NCI-H1436 treated with DMSO at 0.1 percent for 48 hours (cell line): ENCODE results near the gene SLC25A27.

Experiments
- DNase-seq: peaks from one replicate; lab custom pipeline; 2025; lab: John Stamatoyannopoulos, UW

SLC25A27 gene

GRCh38 chr6:46651006-46651405 is 1.8 kb upstream of the SLC25A27 start:
- DNase-seq, result no peak

GRCh38 chr6:46651816-46652215 is 959 bp upstream of the SLC25A27 start:
- DNase-seq, result no peak

GRCh38 chr6:46652232-46652602 is 558 bp upstream of the SLC25A27 start:
- DNase-seq, result no peak

GRCh38 chr6:46653439-46654195 is 842 bp downstream of the SLC25A27 start:
- no peak for DNase-seq

GRCh38 chr6:46655803-46656202 is 3.0 kb downstream of the SLC25A27 start:
- DNase-seq, result no peak

GRCh38 chr6:46657642-46658041 is 4.9 kb downstream of the SLC25A27 start:
- DNase-seq, result no peak

GRCh38 chr6:46661483-46661882 is 8.7 kb downstream of the SLC25A27 start:
- no peak for DNase-seq

GRCh38 chr6:46667377-46667776 is 14.6 kb downstream of the SLC25A27 start:
- DNase-seq, result no peak

GRCh38 chr6:46674410-46674809 is 21.6 kb downstream of the SLC25A27 start:
- DNase-seq, result no peak

- DNase-seq, result no peak
These were observed 24.0 kb downstream of the SLC25A27 start for GRCh38 chr6:46676604-46677313.

- peak; percentile 11 for DNase-seq
These were observed 24.5 kb downstream of the SLC25A27 start for GRCh38 chr6:46677314-46677654.

GRCh38 chr6:46684771-46685170 is 32.0 kb downstream of the SLC25A27 start:
- no peak for DNase-seq

- DNase-seq, result no peak
These were observed 34.9 kb downstream of the SLC25A27 start, which contains the start of gene TDRD6 for GRCh38 chr6:46687619-46688097. TDRD6 (plus strand) TSS chr6:46687885; CDS start chr6:46688129, 244 bp downstream.

- no peak for DNase-seq
These were observed 35.6 kb downstream of the SLC25A27 start for GRCh38 chr6:46688117-46688965.

- no peak for DNase-seq
These were observed 36.2 kb downstream of the SLC25A27 start for GRCh38 chr6:46688966-46689335.

GRCh38 chr6:46689657-46690056 is 36.9 kb downstream of the SLC25A27 start:
- no peak for DNase-seq

GRCh38 chr6:46690141-46690755 is 37.5 kb downstream of the SLC25A27 start:
- no peak for DNase-seq

GRCh38 chr6:46690911-46691451 is 38.2 kb downstream of the SLC25A27 start:
- DNase-seq, result no peak

- no peak for DNase-seq
These were observed 47.2 kb downstream of the SLC25A27 start for GRCh38 chr6:46699970-46700369.

- no peak for DNase-seq
These were observed 51.8 kb downstream of the SLC25A27 start for GRCh38 chr6:46704562-46704961.

GRCh38 chr6:46706464-46706863 is 53.7 kb downstream of the SLC25A27 start:
- DNase-seq, result no peak

GRCh38 chr6:46711491-46711890 is 58.7 kb downstream of the SLC25A27 start:
- no peak for DNase-seq
